Keratinocyte (primary cell): ENCODE data around the gene NFIC. TPM values are rescaled to one million over a fixed set of nuclear protein-coding genes. Genes with fewer than 3 reads are reported as not detected.

Experiments used
- DNase-seq: peaks from one replicate; pipeline ENCODE4 v3.0.0-alpha.2; 2011; ENCODE audit warnings: low read depth, missing footprints, low spot score
- FAIRE-seq: peaks from 2 replicates; lab custom pipeline; 2011; peaks lifted over from hg19 to GRCh38; lab: Jason Lieb, UNC
- H2AFZ ChIP-seq: 2 replicates; pipeline ENCODE4 v1.6.0; 2012; ENCODE audit warnings: low read length, control low read depth, inconsistent platforms; ENCODE audit not compliant: control insufficient read depth
- H3K27ac ChIP-seq: 2 replicates; pipeline ENCODE4 v1.5.1; 2011; ENCODE audit warnings: low read length; ENCODE audit not compliant: control insufficient read depth, insufficient read depth
- H3K27me3 ChIP-seq: 3 replicates; pipeline ENCODE4 v1.6.0; 2011; ENCODE audit warnings: low read length; ENCODE audit not compliant: control insufficient read depth, insufficient read depth; ENCODE audit errors: extremely low read depth
- H3K36me3 ChIP-seq, 2 experiments: 2 replicates in 1 of 2; 3 replicates in 1 of 2; pipeline ENCODE4 v1.5.1; 2011; ENCODE audit warnings: low read length in 2 of 2, mild to moderate bottlenecking in 1 of 2; ENCODE audit not compliant: control insufficient read depth in 2 of 2, insufficient read depth in 2 of 2; ENCODE audit errors: extremely low read depth in 1 of 2
- H3K4me1 ChIP-seq: 3 replicates; pipeline ENCODE4 v1.5.1; 2011; ENCODE audit warnings: low read length; ENCODE audit not compliant: control insufficient read depth, insufficient read depth; ENCODE audit errors: extremely low read depth
- H3K4me2 ChIP-seq: 3 replicates; pipeline ENCODE4 v1.6.0; 2011; ENCODE audit warnings: low read depth, low read length; ENCODE audit not compliant: control insufficient read depth, insufficient read depth; ENCODE audit errors: extremely low read depth
- H3K4me3 ChIP-seq, 3 experiments: fragments of 200-600 bp in 1 of 3; sonication (generic) in 1 of 3; 2 replicates in 2 of 3; 3 replicates in 1 of 3; pipeline ENCODE4 v1.5.1; 2011 to 2016; ENCODE audit warnings: low read length in 3 of 3, mild to moderate bottlenecking in 3 of 3, control low read depth in 2 of 3, inconsistent platforms in 1 of 3, low read depth in 1 of 3, mixed read lengths in 1 of 3, mixed run types in 1 of 3, moderate library complexity in 1 of 3; ENCODE audit not compliant: control insufficient read depth in 2 of 3, insufficient read depth in 2 of 3; ENCODE audit errors: extremely low read depth in 1 of 3
- H3K79me2 ChIP-seq: 2 replicates; pipeline ENCODE4 v1.6.0; 2012; ENCODE audit warnings: low read length; ENCODE audit not compliant: control insufficient read depth, insufficient read depth
- H3K9ac ChIP-seq: 3 replicates; pipeline ENCODE4 v1.6.0; 2011; ENCODE audit warnings: low read length; ENCODE audit not compliant: control insufficient read depth, insufficient read depth; ENCODE audit errors: extremely low read depth
- H3K9me1 ChIP-seq: 3 replicates; pipeline ENCODE4 v1.6.0; 2011; ENCODE audit warnings: low read length; ENCODE audit not compliant: control insufficient read depth, insufficient read depth; ENCODE audit errors: extremely low read depth
- H3K9me3 ChIP-seq: 2 replicates; pipeline ENCODE4 v1.5.1; 2012; ENCODE audit warnings: low read depth, low read length; ENCODE audit not compliant: control insufficient read depth
- H4K20me1 ChIP-seq: 3 replicates; pipeline ENCODE4 v1.6.0; 2011; ENCODE audit warnings: low read length; ENCODE audit not compliant: control insufficient read depth, insufficient read depth; ENCODE audit errors: extremely low read depth
- EZH2 ChIP-seq: IDR thresholded peaks from one replicate; pipeline ENCODE4 v1.6.1; 2012; ENCODE audit warnings: inconsistent platforms, mild to moderate bottlenecking, low read length, moderate library complexity
- dilution Hi-C: fragments of 300-500 bp; cut with MboI; formaldehyde crosslinking; loops from one replicate; pipeline ENCODE4 v1.7.0; 2020; ENCODE audit warnings: low sequenced_read_pairs; ENCODE audit not compliant: extremely low pct_ligation_motif_present
- polyA plus RNA-seq, 5 experiments: library from polyadenylated mRNA; depleted of rRNA in 3 of 5; stranded (reverse) in 3 of 5; stranded (forward) in 1 of 5; unstranded in 1 of 5; fragments of >200 nt; gene quantifications; 1 replicate in 1 of 5; 2 replicates in 3 of 5; 3 replicates in 1 of 5; pipeline versions ENCODE4 v1.2.1 to v1.2.3, GENCODE V29; 2011 to 2012; ENCODE audit warnings: missing spikeins in 2 of 5, low read depth in 1 of 5, low replicate concordance in 1 of 5
- TF ChIP-seq, protein P1 (sequence below), 3 experiments: IDR thresholded peaks in 1 of 3; conservative IDR thresholded peaks in 1 of 3; optimal IDR thresholded peaks in 1 of 3; 2 replicates in 2 of 3; 3 replicates in 1 of 3; pipeline versions ENCODE3 to v1.5.1; 2011; ENCODE audit warnings: low read length in 3 of 3, mild to moderate bottlenecking in 3 of 3, moderate library complexity in 2 of 3, control low read depth in 1 of 3, inconsistent platforms in 1 of 3; ENCODE audit not compliant: insufficient read depth in 2 of 3; ENCODE audit errors: extremely low read depth in 1 of 3

NFIC gene
- polyA plus RNA-seq, 1 donor (not counting 4 experiments of a cell fraction or from before 2014, with no cell fraction given) = 2.4 TPM

GRCh38 chr19:3456925-3457527, 90.6 kb downstream of the NFIC start:
- Histone ChIP-seq H3K9me3 (no peaks in the 10 kb centered on the region), H3K4me3 (no peak overlapping the region), H3K4me1 (no peaks in the 10 kb centered on the region), H3K9me1 (no peaks in the 10 kb centered on the region), H3K4me2 (no peak overlapping the region), H2AFZ (no peak overlapping the region), H3K27ac (no peak overlapping the region), H3K27me3 (no peaks in the 10 kb centered on the region), H4K20me1 (no peaks in the 10 kb centered on the region), H3K36me3 (peaks cover 18 to 36% of the 10 kb centered on the region in 2 experiments), H3K79me2 (peaks cover 5% of the 10 kb centered on the region), H3K9ac (no peak overlapping the region)
- DNase-seq (no peak), FAIRE-seq (no peak)
- dilution Hi-C loops = no loop called here
- TF ChIP-seq EZH2 = no peak
- TF ChIP-seq, protein P1, sequence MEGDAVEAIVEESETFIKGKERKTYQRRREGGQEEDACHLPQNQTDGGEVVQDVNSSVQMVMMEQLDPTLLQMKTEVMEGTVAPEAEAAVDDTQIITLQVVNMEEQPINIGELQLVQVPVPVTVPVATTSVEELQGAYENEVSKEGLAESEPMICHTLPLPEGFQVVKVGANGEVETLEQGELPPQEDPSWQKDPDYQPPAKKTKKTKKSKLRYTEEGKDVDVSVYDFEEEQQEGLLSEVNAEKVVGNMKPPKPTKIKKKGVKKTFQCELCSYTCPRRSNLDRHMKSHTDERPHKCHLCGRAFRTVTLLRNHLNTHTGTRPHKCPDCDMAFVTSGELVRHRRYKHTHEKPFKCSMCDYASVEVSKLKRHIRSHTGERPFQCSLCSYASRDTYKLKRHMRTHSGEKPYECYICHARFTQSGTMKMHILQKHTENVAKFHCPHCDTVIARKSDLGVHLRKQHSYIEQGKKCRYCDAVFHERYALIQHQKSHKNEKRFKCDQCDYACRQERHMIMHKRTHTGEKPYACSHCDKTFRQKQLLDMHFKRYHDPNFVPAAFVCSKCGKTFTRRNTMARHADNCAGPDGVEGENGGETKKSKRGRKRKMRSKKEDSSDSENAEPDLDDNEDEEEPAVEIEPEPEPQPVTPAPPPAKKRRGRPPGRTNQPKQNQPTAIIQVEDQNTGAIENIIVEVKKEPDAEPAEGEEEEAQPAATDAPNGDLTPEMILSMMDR (optimal IDR thresholded peaks at IDR 0.05 in 1 of 3, IDR thresholded peaks at IDR 0.05 in 1 of 3, conservative IDR thresholded peaks at IDR 0.05 in 1 of 3; ENCODE audit: extremely low read depth in 1 of 3, insufficient read depth in 2 of 3, low read length in 3 of 3) = no peak

GRCh38 chr19:3457528-3458228, 91.3 kb downstream of the NFIC start:
- no peak overlapping the region for H3K9ac ChIP-seq
- H3K4me2 ChIP-seq = no peak overlapping the region
- no peaks in the 10 kb centered on the region for H4K20me1 ChIP-seq
- no peaks in the 10 kb centered on the region for H3K9me3 ChIP-seq
- no peaks in the 10 kb centered on the region for H3K27me3 ChIP-seq
- H3K36me3 ChIP-seq = peaks cover 20 to 30% of the 10 kb centered on the region in 2 experiments
- FAIRE-seq = no peak
- no peak overlapping the region for H2AFZ ChIP-seq
- no peak for DNase-seq
- dilution Hi-C loops = no loop called here
- no peak for TF ChIP-seq EZH2
- TF ChIP-seq, protein P1 (optimal IDR thresholded peaks at IDR 0.05 in 1 of 3, IDR thresholded peaks at IDR 0.05 in 1 of 3, conservative IDR thresholded peaks at IDR 0.05 in 1 of 3; ENCODE audit: extremely low read depth in 1 of 3, insufficient read depth in 2 of 3, low read length in 3 of 3) = no peak
- H3K79me2 ChIP-seq = peaks cover 4% of the 10 kb centered on the region
- no peaks in the 10 kb centered on the region for H3K4me1 ChIP-seq
- no peaks in the 10 kb centered on the region for H3K9me1 ChIP-seq
- H3K4me3 ChIP-seq = no peak overlapping the region
- no peak overlapping the region for H3K27ac ChIP-seq
